B cell (primary cell): Measurements from ENCODE around the gene ADRB1. TPM values are rescaled to one million over a fixed set of nuclear protein-coding genes. Genes with fewer than 3 reads are reported as not detected.

Experiments used
- ATAC-seq: fragments of 200-7000 bp; cut with Tn5 transposase; one replicate; pipeline ENCODE4 v1.10.0; 2021; ENCODE audit warnings: low read depth, mild to moderate bottlenecking, moderate number of reproducible peaks, moderate library complexity
- CTCF ChIA-PET: fragments of 350-600 bp; sonication (Branson Sonifier 250); formaldehyde crosslinking; loops from one replicate; lab custom pipeline; 2021; ENCODE audit warnings: antibody characterized with exemption, inconsistent platforms; lab: Charles Lee
- POLR2A ChIA-PET: fragments of 350-600 bp; sonication (Branson Sonifier 250); formaldehyde crosslinking; loops from one replicate; lab custom pipeline; 2021; ENCODE audit warnings: antibody characterized with exemption; lab: Charles Lee
- DNase-seq: peaks from one replicate; pipeline ENCODE4 v3.0.0; 2013
- H2AFZ ChIP-seq: 2 replicates; pipeline ENCODE4 v1.6.1; 2012; ENCODE audit warnings: mild to moderate bottlenecking, low read depth, low read length; ENCODE audit not compliant: insufficient read depth, poor library complexity, severe bottlenecking
- H3K27ac ChIP-seq, 2 donors: 1 replicate in 1 of 2; 2 replicates in 1 of 2; pipeline ENCODE4 v1.5.1; 2012 to 2013; ENCODE audit warnings: low read length in 2 of 2, mild to moderate bottlenecking in 2 of 2, moderate library complexity in 1 of 2
- H3K27me3 ChIP-seq, 4 experiments: fragments of 200-600 bp in 1 of 4; sonication (generic) in 1 of 4; replicated peaks in 1 of 4; 1 replicate in 2 of 4; 2 replicates in 2 of 4; pipeline versions ENCODE4 v1.6.1 to v1.7.0; 2013 to 2016; ENCODE audit warnings: low read length in 3 of 4, mild to moderate bottlenecking in 2 of 4, mixed read lengths in 1 of 4, moderate library complexity in 1 of 4; ENCODE audit not compliant: insufficient read depth in 4 of 4, control insufficient read depth in 3 of 4; ENCODE audit errors: control extremely low read depth in 1 of 4
- H3K36me3 ChIP-seq, 2 experiments: replicated peaks in 1 of 2; 1 replicate in 1 of 2; 2 replicates in 1 of 2; pipeline versions ENCODE4 v1.6.1 to v1.7.1; 2013; ENCODE audit warnings: low read length in 1 of 2; ENCODE audit not compliant: insufficient read depth in 2 of 2, control insufficient read depth in 1 of 2; ENCODE audit errors: control extremely low read depth in 1 of 2, extremely low read depth in 1 of 2
- H3K4me1 ChIP-seq, 2 donors: fragments of 200-600 bp in 1 of 2; sonication (generic) in 1 of 2; 1 replicate in 1 of 2; 2 replicates in 1 of 2; pipeline versions ENCODE4 v1.5.1 to v1.6.1; 2013 to 2017; ENCODE audit warnings: low read length in 2 of 2; ENCODE audit not compliant: control insufficient read depth in 2 of 2, insufficient read depth in 2 of 2
- H3K4me2 ChIP-seq: replicated peaks from 2 replicates; pipeline ENCODE3; 2012; ENCODE audit warnings: mild to moderate bottlenecking, low read depth, low read length; ENCODE audit not compliant: poor library complexity, severe bottlenecking
- H3K4me3 ChIP-seq, 5 experiments: fragments of 200-600 bp in 1 of 5; sonication (generic) in 1 of 5; 1 replicate in 3 of 5; 2 replicates in 2 of 5; pipeline versions ENCODE4 v1.5.1 to v1.7.0; 2011 to 2016; ENCODE audit warnings: low read length in 4 of 5, mild to moderate bottlenecking in 4 of 5, low read depth in 2 of 5, control low read depth in 1 of 5, moderate library complexity in 1 of 5; ENCODE audit not compliant: insufficient read depth in 1 of 5; ENCODE audit errors: control extremely low read depth in 1 of 5, extremely low read depth in 1 of 5
- H3K79me2 ChIP-seq: fragments of 200-600 bp; sonication (generic); one replicate; pipeline ENCODE4 v1.6.0; 2016; ENCODE audit warnings: low read length; ENCODE audit not compliant: control insufficient read depth, insufficient read depth
- H3K9ac ChIP-seq: fragments of 200-600 bp; sonication (generic); 2 replicates; pipeline ENCODE4 v1.6.1; 2017; ENCODE audit warnings: mild to moderate bottlenecking, low read length, moderate library complexity
- H3K9me3 ChIP-seq, 3 donors: one replicate each; pipeline versions ENCODE4 v1.6.1 to v1.7.1; 2013; ENCODE audit warnings: low read length in 2 of 3; ENCODE audit not compliant: control insufficient read depth in 2 of 3, insufficient read depth in 1 of 3; ENCODE audit errors: control extremely low read depth in 1 of 3
- H4K20me1 ChIP-seq: 2 replicates; pipeline ENCODE4 v1.6.0; 2012; ENCODE audit warnings: mild to moderate bottlenecking, low read length; ENCODE audit not compliant: insufficient read depth, control insufficient read depth, poor library complexity, severe bottlenecking
- H3K27ac Mint-ChIP-seq: one replicate; pipeline ENCODE4 v1.8.0; 2021; ENCODE audit warnings: mixed read lengths
- H3K27me3 Mint-ChIP-seq: one replicate; pipeline ENCODE4 v1.8.0; 2021; ENCODE audit warnings: mixed read lengths
- H3K4me1 Mint-ChIP-seq: one replicate; pipeline ENCODE4 v1.8.0; 2021; ENCODE audit warnings: mixed read lengths
- H3K4me3 Mint-ChIP-seq: one replicate; pipeline ENCODE4 v1.8.0; 2021; ENCODE audit warnings: mixed read lengths
- H3K9me3 Mint-ChIP-seq: one replicate; pipeline ENCODE4 v1.8.0; 2022; ENCODE audit warnings: mixed read lengths; ENCODE audit not compliant: insufficient read depth
- EZH2 ChIP-seq: IDR thresholded peaks from 2 replicates; pipeline ENCODE4 v1.6.1; 2012; ENCODE audit warnings: borderline replicate concordance, low read depth, mild to moderate bottlenecking, moderate library complexity, low read length; ENCODE audit not compliant: insufficient read depth, poor library complexity, severe bottlenecking
- WGBS: methylation state at CpG from one replicate; pipeline ENCODE4 v1.1.5; 2013; ENCODE audit warnings: missing lambda C conversion rate; ENCODE audit not compliant: insufficient coverage; 5-methylcytosine and 5-hydroxymethylcytosine counted together
- intact Hi-C: fragments of 100-400 bp; cut with micrococcal nuclease; formaldehyde crosslinking; loops from one replicate; pipeline ENCODE4 v1.10.0; 2022
- polyA plus RNA-seq: library from polyadenylated mRNA; depleted of rRNA; stranded (reverse); fragments of >200 nt; gene quantifications from 2 replicates; pipeline ENCODE4 v1.2.3, GENCODE V29; 2012
- total RNA-seq, 2 donors: library from RNA; stranded (reverse); fragments of 120-200 nt in 1 of 2; gene quantifications; 1 replicate in 1 of 2; 2 replicates in 1 of 2; pipeline versions ENCODE4 v1.2.3 to v1.2.4, GENCODE V29; 2013 to 2022
- TF ChIP-seq, protein P1 (sequence below): fragments of 200-600 bp; IDR thresholded peaks from one replicate; pipeline ENCODE4 v1.8.0; 2022; ENCODE audit warnings: antibody characterized with exemption, mild to moderate bottlenecking

Gene ADRB1
- total and polyA plus RNA-seq, 2 donors (not counting 1 experiment from before 2014, with no cell fraction given), result 0.10 TPM; not detected in 1

DNA sequence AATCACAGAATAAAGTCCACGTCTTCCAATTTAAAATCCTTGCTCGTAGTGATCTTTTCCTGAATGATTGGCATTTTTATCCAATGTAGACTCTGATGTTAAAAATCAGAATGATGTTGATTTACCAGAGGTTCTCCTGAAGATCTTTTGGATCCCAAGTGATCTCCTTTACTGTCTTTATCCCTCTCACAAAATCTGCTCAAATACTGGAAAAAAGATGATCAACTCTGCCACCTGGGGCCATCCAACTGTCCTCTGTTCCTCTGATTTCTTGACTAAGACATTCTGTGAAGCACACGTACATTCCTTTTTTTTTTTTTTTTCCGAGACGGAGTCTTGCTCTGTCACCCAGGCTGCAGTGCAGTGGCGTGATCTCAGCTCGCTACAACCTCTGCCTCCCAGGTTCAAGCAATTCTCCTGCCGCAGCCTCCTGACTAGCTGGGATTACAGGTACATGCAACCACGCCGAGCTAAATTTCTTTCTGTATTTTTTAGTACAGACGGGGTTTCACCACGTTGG is 18.0 kb upstream of the ADRB1 start:
- peak overlapping the region; percentile 71 for H3K4me2 ChIP-seq
- DNase-seq (no peak), ATAC-seq (no peak)
- Mint-ChIP-seq H3K27me3 (no peaks in the 10 kb centered on the region), H3K4me3 (peak overlapping the region; percentile 80), H3K4me1 (peaks cover 27% of the 10 kb centered on the region), H3K27ac (peak overlapping the region; percentile 62), H3K9me3 (no peaks in the 10 kb centered on the region)
- no peak overlapping the region for H3K27ac ChIP-seq
- no peak overlapping the region for H3K9ac ChIP-seq
- ChIA-PET POLR2A (interaction anchor here (1.2 kb wide), 1 partner anchor 73 kb away, joined by 6 read pairs; no protein-coding TSS in a partner anchor), CTCF (no interaction called here)
- no peaks in the 10 kb centered on the region for H3K9me3 ChIP-seq
- H2AFZ ChIP-seq, result no peak overlapping the region
- no peaks in the 10 kb centered on the region for H4K20me1 ChIP-seq
- H3K36me3 ChIP-seq, result no peaks in the 10 kb centered on the region
- no peaks in the 10 kb centered on the region for H3K27me3 ChIP-seq
- intact Hi-C loops, result loop anchor here (1.0 to 10.0 kb wide), 3 partner anchors 149 to 341 kb away; partner anchors contain the start of gene CCDC186
- H3K4me1 ChIP-seq, result peaks cover 24 to 26% of the 10 kb centered on the region in 2 donors
- no peaks in the 10 kb centered on the region for H3K79me2 ChIP-seq
- 89% methylated on average over 9 of the region's 12 CpGs for WGBS
- peak overlapping the region in 1 of 5 experiments; percentile 51 for H3K4me3 ChIP-seq
- TF ChIP-seq, protein P1, sequence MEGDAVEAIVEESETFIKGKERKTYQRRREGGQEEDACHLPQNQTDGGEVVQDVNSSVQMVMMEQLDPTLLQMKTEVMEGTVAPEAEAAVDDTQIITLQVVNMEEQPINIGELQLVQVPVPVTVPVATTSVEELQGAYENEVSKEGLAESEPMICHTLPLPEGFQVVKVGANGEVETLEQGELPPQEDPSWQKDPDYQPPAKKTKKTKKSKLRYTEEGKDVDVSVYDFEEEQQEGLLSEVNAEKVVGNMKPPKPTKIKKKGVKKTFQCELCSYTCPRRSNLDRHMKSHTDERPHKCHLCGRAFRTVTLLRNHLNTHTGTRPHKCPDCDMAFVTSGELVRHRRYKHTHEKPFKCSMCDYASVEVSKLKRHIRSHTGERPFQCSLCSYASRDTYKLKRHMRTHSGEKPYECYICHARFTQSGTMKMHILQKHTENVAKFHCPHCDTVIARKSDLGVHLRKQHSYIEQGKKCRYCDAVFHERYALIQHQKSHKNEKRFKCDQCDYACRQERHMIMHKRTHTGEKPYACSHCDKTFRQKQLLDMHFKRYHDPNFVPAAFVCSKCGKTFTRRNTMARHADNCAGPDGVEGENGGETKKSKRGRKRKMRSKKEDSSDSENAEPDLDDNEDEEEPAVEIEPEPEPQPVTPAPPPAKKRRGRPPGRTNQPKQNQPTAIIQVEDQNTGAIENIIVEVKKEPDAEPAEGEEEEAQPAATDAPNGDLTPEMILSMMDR, result no peak
- TF ChIP-seq EZH2, result no peak

DNA sequence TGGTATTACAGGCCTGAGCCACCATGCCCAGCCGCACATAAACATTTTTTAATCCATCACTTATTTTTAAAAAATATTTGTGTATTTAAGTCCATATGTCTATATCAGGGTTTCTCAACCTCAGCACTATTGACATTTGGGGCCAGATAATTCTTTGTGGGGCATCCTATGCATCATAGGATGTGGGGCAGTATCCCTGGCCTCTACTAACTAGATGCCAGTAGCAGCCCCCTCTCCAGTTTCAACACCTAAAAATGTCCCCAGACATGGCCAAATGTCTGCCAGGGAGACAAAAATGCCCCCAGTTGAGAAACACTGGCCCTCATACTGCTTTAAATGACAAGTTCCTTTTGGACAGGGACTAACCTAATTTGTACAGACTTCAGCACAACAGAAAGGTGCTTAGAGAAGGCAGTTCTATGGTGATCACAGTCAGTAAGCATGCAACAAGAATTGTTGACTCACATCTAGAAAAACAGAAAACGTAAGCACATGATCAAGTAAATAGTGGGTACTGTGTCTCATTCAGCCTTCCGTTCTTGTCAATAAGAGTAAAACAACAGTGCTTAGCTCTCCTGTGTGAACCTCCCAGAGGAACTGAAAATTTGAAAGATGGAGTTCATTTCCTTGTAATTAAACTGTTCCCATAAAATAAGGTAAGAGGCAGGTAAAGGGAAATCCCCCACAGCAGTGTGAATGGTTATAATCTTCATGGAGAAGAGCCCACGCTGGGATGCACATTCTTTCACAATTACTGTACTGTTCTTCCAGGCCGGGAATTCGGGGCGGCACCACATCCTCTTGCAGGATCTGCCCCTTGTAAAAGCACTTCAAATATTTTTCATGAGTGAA is 17.3 kb upstream of the ADRB1 start:
- Histone ChIP-seq H2AFZ (no peak overlapping the region), H3K4me3 (no peak overlapping the region), H3K4me1 (peaks cover 24 to 26% of the 10 kb centered on the region in 2 donors), H3K79me2 (no peaks in the 10 kb centered on the region), H3K27me3 (no peaks in the 10 kb centered on the region), H3K36me3 (no peaks in the 10 kb centered on the region), H3K9ac (no peak overlapping the region), H4K20me1 (no peaks in the 10 kb centered on the region), H3K27ac (no peak overlapping the region), H3K4me2 (no peak overlapping the region), H3K9me3 (no peaks in the 10 kb centered on the region)
- CTCF ChIA-PET, result no interaction called here
- Mint-ChIP-seq H3K27me3 (no peaks in the 10 kb centered on the region), H3K4me3 (no peak overlapping the region), H3K27ac (no peak overlapping the region), H3K9me3 (no peaks in the 10 kb centered on the region), H3K4me1 (peaks cover 27% of the 10 kb centered on the region)
- no peak for TF ChIP-seq EZH2
- TF ChIP-seq, protein P1, result no peak
- intact Hi-C loops, result loop anchor here (10.0 kb wide), 1 partner anchor 342 kb away; no protein-coding TSS in a partner anchor
- POLR2A ChIA-PET, result no interaction called here
- ATAC-seq (no peak), DNase-seq (no peak)
- no CpG with 5 or more reads among the region's 7 CpGs for WGBS
